ENCODE results near the gene NEK11. TPM values are rescaled to one million over a fixed set of nuclear protein-coding genes. Genes with fewer than 3 reads are reported as not detected.

Gene NEK11
- polyA plus RNA-seq, 1 of the 3 experiments (the other 2 are of a cell fraction): 4.7 TPM

- peak; percentile 39; the same call in 1 of the 2 replicates for TF ChIP-seq RCOR1 (IDR thresholded peaks at IDR 0.05; ENCODE audit: low read length)
- no peak for TF ChIP-seq MXI1 (IDR thresholded peaks at IDR 0.05; ENCODE audit: low read depth, low read length)
- 0 out of 2 replicates have a peak, but pooled peaks have one; percentile 25 for TF ChIP-seq GATA2 (CRISPR knock-in tag; IDR thresholded peaks at IDR 0.05)
- Histone ChIP-seq H3K4me3 (ENCODE audit: low read depth in 2 of 2, low read length in 1 of 2) (no peak overlapping the region), H3K9me3 (no peaks in the 10 kb centered on the region), H4K20me1 (ENCODE audit: insufficient read depth) (no peaks in the 10 kb centered on the region), H3K36me3 (replicated peaks in 1 of 2; ENCODE audit: control insufficient read depth in 1 of 2, insufficient read depth in 2 of 2, low read length in 1 of 2) (no peaks in the 10 kb centered on the region), H3K4me2 (no peak overlapping the region; the same call in 1 of the 2 replicates), H3K79me2 (ENCODE audit: insufficient read depth) (no peaks in the 10 kb centered on the region), H3K27ac (ENCODE audit: low read depth in 2 of 2, low read length in 1 of 2) (peak overlapping the region in 1 of 2 experiments; percentile 67; a peak in 2 of 4 replicates), H3K4me1 (ENCODE audit: control insufficient read depth in 1 of 2, insufficient read depth in 2 of 2, low read depth in 1 of 2, low read length in 1 of 2) (peaks cover 0 to 19% of the 10 kb centered on the region in 2 experiments; a peak in 2 of 4 replicates), H3K9me2 (no peaks in the 10 kb centered on the region), H3F3A (replicated peaks; ENCODE audit: insufficient read depth) (no peaks in the 10 kb centered on the region), H2AFZ (ENCODE audit: low read depth) (no peak overlapping the region; the same call in 1 of the 2 replicates), H3K9ac (no peak overlapping the region), H3K27me3 (ENCODE audit: insufficient read depth) (no peaks in the 10 kb centered on the region)
- DNase-seq: no peak
- ChIA-PET CTCF (interaction anchor here (1.0 to 1.6 kb wide), 3 partner anchors 23 to 300 kb away, joined by 3 to 7 read pairs (median 3); no protein-coding TSS in a partner anchor), POLR2A (interaction anchor here (1.4 to 1.5 kb wide), 2 partner anchors 10 to 28 kb away, joined by 3 to 4 read pairs; partner anchors contain the start of gene NUDT16)
- 25% methylated on average over 2 of the region's 2 CpGs for WGBS (ENCODE audit: low lambda C conversion rate)
Observed at GRCh38 chr3:131353016-131353877, 326.6 kb downstream of the NEK11 start.

GRCh38 chr3:131353986-131354385 is 327.3 kb downstream of the NEK11 start:
- Histone ChIP-seq H3F3A (replicated peaks; ENCODE audit: insufficient read depth) (no peaks in the 10 kb centered on the region), H3K9me2 (no peaks in the 10 kb centered on the region), H3K9ac (no peak overlapping the region), H3K79me2 (ENCODE audit: insufficient read depth) (no peaks in the 10 kb centered on the region), H3K9me3 (no peaks in the 10 kb centered on the region), H3K4me3 (ENCODE audit: low read depth in 2 of 2, low read length in 1 of 2) (no peak overlapping the region), H2AFZ (ENCODE audit: low read depth) (no peak overlapping the region), H4K20me1 (ENCODE audit: insufficient read depth) (no peaks in the 10 kb centered on the region), H3K4me2 (no peak overlapping the region), H3K4me1 (ENCODE audit: control insufficient read depth in 1 of 2, insufficient read depth in 2 of 2, low read depth in 1 of 2, low read length in 1 of 2) (peaks cover 0 to 19% of the 10 kb centered on the region in 2 experiments; a peak in 2 of 4 replicates), H3K27me3 (ENCODE audit: insufficient read depth) (no peaks in the 10 kb centered on the region), H3K27ac (ENCODE audit: low read depth in 2 of 2, low read length in 1 of 2) (peak overlapping the region in 1 of 2 experiments; percentile 67; a peak in 2 of 4 replicates), H3K36me3 (replicated peaks in 1 of 2; ENCODE audit: control insufficient read depth in 1 of 2, insufficient read depth in 2 of 2, low read length in 1 of 2) (no peaks in the 10 kb centered on the region)
- WGBS (ENCODE audit: low lambda C conversion rate): 50% methylated on average over 2 of the region's 2 CpGs
- DNase-seq: no peak
- POLR2A ChIA-PET: interaction anchor here (1.4 to 1.5 kb wide), 2 partner anchors 9 to 27 kb away, joined by 3 to 4 read pairs; partner anchors contain the start of gene NUDT16
- TF ChIP-seq RCOR1 (IDR thresholded peaks at IDR 0.05; ENCODE audit: low read length) (no peak), TCF12 (IDR thresholded peaks at IDR 0.05) (no peak), EZH2phosphoT487 (IDR thresholded peaks at IDR 0.05; ENCODE audit: borderline replicate concordance, low read depth) (no peak), RAD21 (IDR thresholded peaks at IDR 0.05; ENCODE audit: low read length) (no peak), FOXM1 (IDR thresholded peaks at IDR 0.05; ENCODE audit: low read depth) (no peak), CTCF (IDR thresholded peaks at IDR 0.05) (no peak), NRF1 (IDR thresholded peaks at IDR 0.05; ENCODE audit: low read depth, low read length) (no peak), RFX5 (IDR thresholded peaks at IDR 0.05; ENCODE audit: low read length) (no peak), FOSL2 (IDR thresholded peaks at IDR 0.05; ENCODE audit: borderline replicate concordance, low read depth) (no peak), TEAD4 (IDR thresholded peaks at IDR 0.05; ENCODE audit: borderline replicate concordance, insufficient read depth) (no peak), GATA2 (CRISPR knock-in tag; IDR thresholded peaks at IDR 0.05) (no peak), POLR2AphosphoS5 (IDR thresholded peaks at IDR 0.05; ENCODE audit: low read depth, low read length) (no peak), MEF2A (IDR thresholded peaks at IDR 0.05; ENCODE audit: borderline replicate concordance, low read depth) (no peak)
- CTCF ChIA-PET: interaction anchor here (1.0 to 1.6 kb wide), 3 partner anchors 22 to 300 kb away, joined by 3 to 7 read pairs (median 3); no protein-coding TSS in a partner anchor

All from SK-N-SH (cell line).